A549 (cell line): ENCODE measurements around the gene MCM8. TPM values are rescaled to one million over a fixed set of nuclear protein-coding genes. Genes with fewer than 3 reads are reported as not detected.

ENCODE experiments used
- ATAC-seq, 2 experiments: fragments of 200-7000 bp in 1 of 2; fragments of >200 bp in 1 of 2; cut with Nextera tagmentation in 1 of 2; cut with Tn5 transposase in 1 of 2; 3 replicates each; pipeline versions ENCODE4 v1.8.0 to v1.9.1; 2018 to 2020; ENCODE audit warnings: mild to moderate bottlenecking in 1 of 2, moderate library complexity in 1 of 2
- CTCF ChIA-PET: fragments of 300-600 bp; sonication (Branson Sonifier 250); formaldehyde crosslinking; extraction: SDS; loops from one replicate; lab custom pipeline; 2021; ENCODE audit warnings: antibody characterized with exemption, inconsistent platforms; lab: Yijun Ruan, JAX
- POLR2A ChIA-PET: fragments of 350-600 bp; formaldehyde crosslinking; extraction: SDS; loops from one replicate; lab custom pipeline; 2021; ENCODE audit warnings: antibody characterized with exemption, inconsistent platforms; lab: Yijun Ruan, JAX
- DNase-seq, 2 experiments: peaks; one replicate each; pipeline versions ENCODE4 v3.0.0 to v3.0.0-alpha.2; 2011 to 2016; ENCODE audit warnings: low read depth in 1 of 2, low spot score in 1 of 2
- FAIRE-seq: peaks from 2 replicates; lab custom pipeline; 2011; peaks lifted over from hg19 to GRCh38; lab: Jason Lieb, UNC
- H3K27ac ChIP-seq, 2 experiments: fragments of >200 bp; sonication (Bioruptor Twin); formaldehyde crosslinking; 3 replicates each; pipeline ENCODE4 v1.5.1; 2016 to 2017
- H3K4me1 ChIP-seq: fragments of >200 bp; sonication (Bioruptor Twin); formaldehyde crosslinking; 3 replicates; pipeline ENCODE4 v1.6.1; 2016
- H3K4me2 ChIP-seq: fragments of >200 bp; sonication (Bioruptor Twin); formaldehyde crosslinking; 3 replicates; pipeline ENCODE4 v1.6.1; 2016
- H3K4me3 ChIP-seq: fragments of >200 bp; sonication (Bioruptor Twin); formaldehyde crosslinking; 3 replicates; pipeline ENCODE4 v1.5.1; 2016
- H3K9me3 ChIP-seq: fragments of >200 bp; sonication (Bioruptor Twin); formaldehyde crosslinking; 3 replicates; pipeline ENCODE4 v1.6.1; 2016
- CBX2 ChIP-seq: fragments of 200-600 bp; sonication (generic); IDR thresholded peaks from 2 replicates; pipeline ENCODE4 v1.6.1; 2016; ENCODE audit warnings: low read depth, mild to moderate bottlenecking, borderline replicate concordance
- CHD2 ChIP-seq: fragments of 150-350 bp; IDR thresholded peaks from 2 replicates; pipeline ENCODE4 v1.6.1; 2014; ENCODE audit warnings: low read length; ENCODE audit not compliant: partially characterized antibody
- CHD4 ChIP-seq: fragments of 200-600 bp; sonication (generic); IDR thresholded peaks from 2 replicates; pipeline ENCODE4 v1.6.1; 2016; ENCODE audit warnings: antibody characterized with exemption, mild to moderate bottlenecking, borderline replicate concordance
- CTCF ChIP-seq: fragments of >200 bp; sonication (Bioruptor Twin); formaldehyde crosslinking; IDR thresholded peaks from 3 replicates; pipeline ENCODE4 v1.5.1; 2016
- EP300 ChIP-seq, 2 experiments: fragments of >200 bp; sonication (Bioruptor Twin); formaldehyde crosslinking; IDR thresholded peaks; 2 replicates in 1 of 2; 3 replicates in 1 of 2; pipeline ENCODE4 v1.6.1; 2016 to 2017
- ESRRA ChIP-seq: fragments of 150-350 bp; IDR thresholded peaks from 2 replicates; pipeline ENCODE4 v1.6.1; 2014; ENCODE audit warnings: mild to moderate bottlenecking, low read length, borderline replicate concordance
- FOSB ChIP-seq: fragments of 250-450 bp; sonication (Bioruptor Pico); IDR thresholded peaks from 2 replicates; pipeline ENCODE4 v1.5.0; 2020; ENCODE audit warnings: mild to moderate bottlenecking, moderate library complexity
- GATA3 ChIP-seq: IDR thresholded peaks from 2 replicates; pipeline ENCODE4 v1.6.1; 2012; ENCODE audit warnings: borderline replicate concordance
- HDAC2 ChIP-seq: fragments of 200-600 bp; sonication (generic); IDR thresholded peaks from 2 replicates; pipeline ENCODE4 v1.6.1; 2016
- HES2 ChIP-seq: fragments of >200 bp; sonication (Bioruptor Twin); formaldehyde crosslinking; IDR thresholded peaks from 2 replicates; pipeline ENCODE4 v1.6.1; 2016
- HOXB13 ChIP-seq: fragments of 250-450 bp; sonication (Bioruptor Pico); IDR thresholded peaks from 2 replicates; pipeline ENCODE4 v1.5.0; 2020; ENCODE audit warnings: low read depth, mild to moderate bottlenecking, moderate library complexity
- HOXB5 ChIP-seq: fragments of 250-450 bp; sonication (Bioruptor Pico); IDR thresholded peaks from 2 replicates; pipeline ENCODE4 v1.5.0; 2020; ENCODE audit warnings: mild to moderate bottlenecking, moderate library complexity
- JUN ChIP-seq, 2 experiments: fragments of >200 bp; sonication (Bioruptor Twin); formaldehyde crosslinking; IDR thresholded peaks; 2 replicates in 1 of 2; 3 replicates in 1 of 2; pipeline ENCODE4 v1.6.1; 2016 to 2017
- KDM5A ChIP-seq: fragments of 200-600 bp; sonication (generic); IDR thresholded peaks from 2 replicates; pipeline ENCODE4 v1.6.1; 2016; ENCODE audit warnings: antibody characterized with exemption, mild to moderate bottlenecking
- MAX ChIP-seq: IDR thresholded peaks from 2 replicates; pipeline ENCODE4 v1.6.1; 2012
- MAZ ChIP-seq: fragments of 150-350 bp; IDR thresholded peaks from 2 replicates; pipeline ENCODE4 v1.6.1; 2014; ENCODE audit warnings: antibody characterized with exemption, low read depth, low read length, borderline replicate concordance
- NPAS2 ChIP-seq: fragments of 250-450 bp; sonication (Bioruptor Pico); IDR thresholded peaks from 2 replicates; pipeline ENCODE4 v1.8.0; 2022; ENCODE audit warnings: mild to moderate bottlenecking, moderate library complexity, borderline replicate concordance
- NR3C1 ChIP-seq: fragments of >200 bp; sonication (Bioruptor Twin); formaldehyde crosslinking; IDR thresholded peaks from 3 replicates; pipeline ENCODE4 v1.6.1; 2017
- PHF8 ChIP-seq: fragments of 200-600 bp; sonication (generic); IDR thresholded peaks from 2 replicates; pipeline ENCODE4 v1.6.1; 2016; ENCODE audit warnings: low read depth, mild to moderate bottlenecking, antibody characterized with exemption, moderate library complexity, borderline replicate concordance
- POLR2AphosphoS2 ChIP-seq: conservative IDR thresholded peaks from 2 replicates; pipeline ENCODE4 v1.6.1; 2012; ENCODE audit warnings: low read length, improper control_type of control experiment, inconsistent platforms
- REST ChIP-seq: fragments of 200-600 bp; sonication (generic); IDR thresholded peaks from 2 replicates; pipeline ENCODE4 v1.6.1; 2016; ENCODE audit warnings: antibody characterized with exemption, mild to moderate bottlenecking, moderate library complexity
- SREBF2 ChIP-seq: fragments of 450-650 bp; IDR thresholded peaks from 2 replicates; pipeline ENCODE4 v1.6.1; 2014; ENCODE audit warnings: mild to moderate bottlenecking, moderate library complexity
- USF2 ChIP-seq: fragments of 450-650 bp; IDR thresholded peaks from 2 replicates; pipeline ENCODE4 v1.6.1; 2014; ENCODE audit warnings: antibody characterized with exemption
- ZNF302 ChIP-seq: fragments of 250-450 bp; sonication (Bioruptor Pico); IDR thresholded peaks from 2 replicates; pipeline ENCODE4 v1.9.0; 2021; ENCODE audit warnings: inconsistent platforms, mild to moderate bottlenecking, moderate library complexity
- ZSCAN20 ChIP-seq: fragments of 250-450 bp; sonication (Bioruptor Pico); IDR thresholded peaks from 2 replicates; pipeline ENCODE4 v1.8.0; 2022; ENCODE audit warnings: mild to moderate bottlenecking, moderate library complexity
- WGBS: methylation state at CpG from one replicate; pipeline ENCODE4 v1.1.6; 2017; ENCODE audit errors: missing lambda C conversion rate; 5-methylcytosine and 5-hydroxymethylcytosine counted together
- polyA plus RNA-seq, 4 experiments: library from polyadenylated mRNA; depleted of rRNA in 3 of 4; stranded (reverse); fragments of >200 nt; fragmentation: RNase III in 1 of 4; extraction: RNeasy Plus Mini Kit Qiagen cat#74134 plus additional on column Dnase treatment in 1 of 4; gene quantifications; 2 replicates in 3 of 4; 3 replicates in 1 of 4; pipeline ENCODE4 v1.2.3, GENCODE V29; 2011 to 2017

MCM8 gene
- polyA plus RNA-seq, 2 of the 4 experiments (the other 2 are of a cell fraction) = 33.9 to 36.1 TPM

GRCh38 chr20:5900908-5901307 lies 49.5 kb upstream of the MCM8 start (continued):
- TF ChIP-seq MAX = no peak

- 46% methylated on average over 2 of the region's 2 CpGs for WGBS
- Histone ChIP-seq H3K4me3 (no peak overlapping the region), H3K27ac (no peak overlapping the region), H3K9me3 (no peaks in the 10 kb centered on the region), H3K4me1 (peaks cover 6% of the 10 kb centered on the region; the same call in 1 of the 3 replicates), H3K4me2 (no peak overlapping the region)
- DNase-seq (no peak), ATAC-seq (no peak), FAIRE-seq (peak; percentile 74)
- CTCF ChIA-PET = interaction anchor here (1.0 kb wide), 1 partner anchor 380 kb away, joined by 3 read pairs; no protein-coding TSS in a partner anchor
- POLR2A ChIA-PET = interaction anchor here (0.6 kb wide), 1 partner anchor 352 kb away, joined by 3 read pairs; no protein-coding TSS in a partner anchor
- TF ChIP-seq ZNF302 (CRISPR knock-in tag) (no peak), REST (no peak), PHF8 (no peak), MAZ (no peak), CBX2 (no peak), ZSCAN20 (CRISPR knock-in tag) (no peak), USF2 (no peak), CTCF (no peak), JUN (IDR thresholded peaks at IDR 0.05) (no peak), EP300 (IDR thresholded peaks at IDR 0.05) (no peak), CHD2 (no peak), POLR2AphosphoS2 (no peak), SREBF2 (no peak), NR3C1 (no peak), NPAS2 (CRISPR knock-in tag) (no peak)
These were observed 41.5 kb upstream of the MCM8 start for GRCh38 chr20:5908981-5909380.

GRCh38 chr20:5910186-5910585 lies 40.3 kb upstream of the MCM8 start:
- H3K27ac ChIP-seq = no peak overlapping the region
- no peaks in the 10 kb centered on the region for H3K9me3 ChIP-seq
- DNase-seq (no peak), FAIRE-seq (no peak), ATAC-seq (no peak)
- ChIA-PET CTCF (interaction anchor here (0.7 kb wide), 1 partner anchor 1566 kb away, joined by 3 read pairs; no protein-coding TSS in a partner anchor), POLR2A (no interaction called here)
- 19% methylated on average over 6 of the region's 6 CpGs for WGBS
- H3K4me2 ChIP-seq = peak overlapping the region; percentile 78; the same call in 2 of the 3 replicates
- H3K4me3 ChIP-seq = no peak overlapping the region
- H3K4me1 ChIP-seq = peaks cover 6% of the 10 kb centered on the region; the same call in 1 of the 3 replicates
- TF ChIP-seq KDM5A (no peak), SREBF2 (no peak), HOXB5 (no peak), NPAS2 (CRISPR knock-in tag) (no peak), ESRRA (no peak), HDAC2 (no peak), REST (no peak), HES2 (no peak), NR3C1 (no peak), HOXB13 (CRISPR knock-in tag) (no peak), CHD4 (no peak), GATA3 (no peak), MAZ (no peak), CBX2 (no peak), FOSB (no peak)
